Breast epithelium (tissue), 4 donors: Measurements from ENCODE around the gene PTPRCAP. TPM values are rescaled to one million over a fixed set of nuclear protein-coding genes. Genes with fewer than 3 reads are reported as not detected.

Source experiments
- DNase-seq, 2 donors: peaks; one replicate each; pipeline ENCODE4 v3.0.0-alpha.2; 2019; ENCODE audit warnings: low spot score in 2 of 2
- H3K27ac ChIP-seq, 2 donors: fragments of 200-600 bp; sonication (generic) in 1 of 2; one replicate each; pipeline ENCODE4 v1.5.1; 2016 to 2019; ENCODE audit warnings: mild to moderate bottlenecking in 1 of 2
- H3K27me3 ChIP-seq, 2 donors: fragments of 200-600 bp; sonication (generic) in 1 of 2; one replicate each; pipeline versions ENCODE4 v1.5.1 to v1.6.0; 2017 to 2019; ENCODE audit warnings: control low read depth in 1 of 2, mild to moderate bottlenecking in 1 of 2
- H3K36me3 ChIP-seq: fragments of 200-600 bp; one replicate; pipeline ENCODE4 v1.5.1; 2019
- H3K4me1 ChIP-seq, 2 donors: fragments of 200-600 bp; sonication (generic); one replicate each; pipeline ENCODE4 v1.5.1; 2016 to 2019; ENCODE audit warnings: control low read depth in 1 of 2
- H3K4me3 ChIP-seq, 3 donors: fragments of 200-600 bp; sonication (generic); 1 replicate in 2 of 3; 2 replicates in 1 of 3; pipeline ENCODE4 v1.5.1; 2016 to 2019; ENCODE audit warnings: mild to moderate bottlenecking in 3 of 3, moderate library complexity in 2 of 3
- H3K9me3 ChIP-seq, 2 donors: fragments of 200-600 bp; sonication (generic) in 1 of 2; one replicate each; pipeline ENCODE4 v1.5.1; 2016 to 2019; ENCODE audit warnings: control low read depth in 1 of 2
- POLR2A ChIP-seq: fragments of 450-650 bp; IDR thresholded peaks from one replicate; pipeline ENCODE4 v1.6.1; 2016; ENCODE audit warnings: antibody characterized with exemption, mild to moderate bottlenecking, moderate library complexity
- POLR2AphosphoS5 ChIP-seq, 3 donors: sonication (generic); formaldehyde crosslinking; IDR thresholded peaks; one replicate each; pipeline ENCODE4 v1.6.1; 2017; ENCODE audit warnings: antibody characterized with exemption in 3 of 3
- intact Hi-C: fragments of 100-400 bp; cut with DNase I; formaldehyde crosslinking; loops from one replicate; pipeline ENCODE4 v1.15.1; 2023; ENCODE audit warnings: low total_unique reads
- total RNA-seq, 3 donors: library from RNA; depleted of rRNA; stranded (reverse); fragments of >200 nt; gene quantifications; one replicate each; pipeline ENCODE4 v1.1.0, GENCODE V29; 2016
- TF ChIP-seq, protein P1 (sequence below), 3 donors: fragments of 450-650 bp; IDR thresholded peaks; one replicate each; pipeline ENCODE4 v1.5.1; 2016 to 2017; ENCODE audit warnings: antibody characterized with exemption in 3 of 3, mild to moderate bottlenecking in 3 of 3, moderate library complexity in 3 of 3

PTPRCAP gene
- total RNA-seq, 3 donors from 2014 or later: 2.1 to 9.2 (median 8.0) TPM

GRCh38 chr11:67418476-67419281 lies 18.8 kb downstream of the PTPRCAP start:
- DNase-seq: peak in 1 of 2 donors; percentile 56
- intact Hi-C loops: no loop called here
- TF ChIP-seq POLR2A (no peak), POLR2AphosphoS5 (IDR thresholded peaks at IDR 0.05) (no peak)
- TF ChIP-seq, protein P1, sequence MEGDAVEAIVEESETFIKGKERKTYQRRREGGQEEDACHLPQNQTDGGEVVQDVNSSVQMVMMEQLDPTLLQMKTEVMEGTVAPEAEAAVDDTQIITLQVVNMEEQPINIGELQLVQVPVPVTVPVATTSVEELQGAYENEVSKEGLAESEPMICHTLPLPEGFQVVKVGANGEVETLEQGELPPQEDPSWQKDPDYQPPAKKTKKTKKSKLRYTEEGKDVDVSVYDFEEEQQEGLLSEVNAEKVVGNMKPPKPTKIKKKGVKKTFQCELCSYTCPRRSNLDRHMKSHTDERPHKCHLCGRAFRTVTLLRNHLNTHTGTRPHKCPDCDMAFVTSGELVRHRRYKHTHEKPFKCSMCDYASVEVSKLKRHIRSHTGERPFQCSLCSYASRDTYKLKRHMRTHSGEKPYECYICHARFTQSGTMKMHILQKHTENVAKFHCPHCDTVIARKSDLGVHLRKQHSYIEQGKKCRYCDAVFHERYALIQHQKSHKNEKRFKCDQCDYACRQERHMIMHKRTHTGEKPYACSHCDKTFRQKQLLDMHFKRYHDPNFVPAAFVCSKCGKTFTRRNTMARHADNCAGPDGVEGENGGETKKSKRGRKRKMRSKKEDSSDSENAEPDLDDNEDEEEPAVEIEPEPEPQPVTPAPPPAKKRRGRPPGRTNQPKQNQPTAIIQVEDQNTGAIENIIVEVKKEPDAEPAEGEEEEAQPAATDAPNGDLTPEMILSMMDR (IDR thresholded peaks at IDR 0.05): no peak
- no peaks in the 10 kb centered on the region for H3K9me3 ChIP-seq
- no peaks in the 10 kb centered on the region for H3K36me3 ChIP-seq
- H3K4me3 ChIP-seq: peak overlapping the region in 1 of 3 donors; percentile 10
- no peaks in the 10 kb centered on the region for H3K27me3 ChIP-seq
- H3K4me1 ChIP-seq: peaks cover 10 to 13% of the 10 kb centered on the region in 2 donors
- H3K27ac ChIP-seq: peak overlapping the region; percentile 68 to 94

DNA sequence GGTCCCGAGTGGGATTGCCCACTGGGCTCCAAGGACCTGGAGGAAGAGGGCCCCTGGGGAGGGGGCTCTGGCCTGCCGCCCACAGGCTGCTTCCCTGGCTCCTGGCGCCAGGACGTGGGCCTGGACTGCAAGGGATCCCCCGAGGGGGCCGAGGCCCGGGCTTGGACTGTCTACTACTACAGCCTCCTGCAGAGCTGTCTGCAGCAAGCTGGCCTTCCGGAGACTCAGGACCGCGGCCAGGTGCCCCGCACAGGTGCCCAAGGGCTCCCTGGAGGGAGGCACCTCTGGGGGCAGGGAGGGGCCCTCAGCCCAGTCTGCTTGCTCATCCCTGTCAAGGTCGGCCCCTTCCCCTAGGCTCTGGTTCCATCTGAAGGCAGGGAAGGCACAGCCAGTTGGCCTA lies 20.1 kb downstream of the PTPRCAP start:
- no peak for TF ChIP-seq POLR2AphosphoS5 (IDR thresholded peaks at IDR 0.05)
- TF ChIP-seq POLR2A: no peak
- TF ChIP-seq, protein P1 (IDR thresholded peaks at IDR 0.05): no peak
- no peaks in the 10 kb centered on the region for H3K27me3 ChIP-seq
- H3K4me1 ChIP-seq: peaks cover 10 to 13% of the 10 kb centered on the region in 2 donors
- intact Hi-C loops: no loop called here
- peak overlapping the region; percentile 68 to 75 for H3K27ac ChIP-seq
- H3K9me3 ChIP-seq: no peaks in the 10 kb centered on the region
- no peaks in the 10 kb centered on the region for H3K36me3 ChIP-seq
- no peak for DNase-seq
- H3K4me3 ChIP-seq: no peak overlapping the region

DNA sequence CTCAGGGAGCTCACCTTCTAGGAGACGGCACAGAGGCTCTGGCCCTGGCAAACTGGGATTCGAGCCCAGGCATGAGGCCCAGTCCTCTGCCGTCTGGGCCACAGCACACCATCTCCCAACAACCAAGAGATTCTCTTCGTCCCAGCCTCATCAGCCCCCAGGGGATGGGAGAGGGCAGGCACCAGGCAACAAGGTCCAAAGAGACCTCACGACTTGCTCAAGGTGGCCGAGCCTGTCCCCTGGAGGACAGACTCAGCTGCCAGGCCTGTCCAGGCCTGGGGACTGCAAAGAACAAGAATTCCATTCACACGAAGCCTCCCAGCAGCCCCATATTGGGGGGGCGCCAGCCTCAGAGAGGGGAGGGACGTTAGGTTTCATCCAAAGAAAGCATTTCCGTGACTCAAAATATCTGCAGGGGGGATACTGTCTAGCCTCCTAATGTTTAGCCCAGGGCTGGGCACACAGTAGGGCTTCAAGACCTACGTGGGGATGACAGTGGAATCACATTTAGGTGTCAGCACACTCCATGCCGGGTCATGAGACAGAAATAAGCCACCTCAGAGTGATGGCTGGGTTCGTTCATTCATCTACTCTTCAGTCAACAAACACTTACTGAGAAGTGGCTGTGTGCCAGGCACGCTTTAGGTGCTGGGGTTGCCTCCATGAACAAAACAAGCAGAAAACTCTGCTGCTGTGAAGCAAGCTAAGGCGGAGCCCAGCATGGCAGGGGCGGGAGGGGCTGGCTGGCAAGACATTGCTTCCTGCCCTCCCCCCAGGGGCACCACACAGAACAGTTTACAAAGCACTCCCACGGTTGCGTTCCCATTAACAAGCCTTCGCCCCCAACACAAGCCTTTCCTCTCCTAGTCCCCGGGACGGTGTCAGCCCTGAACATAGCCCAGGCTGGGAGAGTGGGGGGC lies 20.8 kb downstream of the PTPRCAP start:
- no peak for DNase-seq
- Histone ChIP-seq H3K4me3 (no peak overlapping the region), H3K36me3 (no peaks in the 10 kb centered on the region), H3K4me1 (peaks cover 10 to 13% of the 10 kb centered on the region in 2 donors), H3K27me3 (peaks cover 0 to 3% of the 10 kb centered on the region in 2 donors), H3K9me3 (no peaks in the 10 kb centered on the region), H3K27ac (peak overlapping the region; percentile 68 to 83)
- intact Hi-C loops: no loop called here
- TF ChIP-seq POLR2AphosphoS5 (IDR thresholded peaks at IDR 0.05) (no peak), POLR2A (no peak)
- TF ChIP-seq, protein P1 (IDR thresholded peaks at IDR 0.05): no peak

GRCh38 chr11:67415501-67416304 lies 21.8 kb downstream of the PTPRCAP start, which contains the start of gene CARNS1:
TSS of gene CARNS1 (plus strand) at chr11:67415678. CDS start at chr11:67416200, 522 bp downstream.
- peak within 1 kb of the TSS; percentile 68 to 83 for H3K27ac ChIP-seq
- intact Hi-C loops: no loop called here
- no peaks in the 10 kb centered on the region for H3K9me3 ChIP-seq
- H3K4me1 ChIP-seq: peaks cover 10 to 13% of the 10 kb centered on the region in 2 donors
- H3K27me3 ChIP-seq: peaks cover 0 to 13% of the 10 kb centered on the region in 2 donors
- H3K36me3 ChIP-seq: no peaks in the 10 kb centered on the region
- H3K4me3 ChIP-seq: peak within 1 kb of the TSS; percentile 12 to 63 (median 45)
- no peak for DNase-seq
- TF ChIP-seq POLR2A (no peak), POLR2AphosphoS5 (IDR thresholded peaks at IDR 0.05) (no peak)
- TF ChIP-seq, protein P1 (IDR thresholded peaks at IDR 0.05): no peak
